ENCODE data around the gene PRDX5. TPM values are rescaled to one million over a fixed set of nuclear protein-coding genes. Genes with fewer than 3 reads are reported as not detected.

Gene PRDX5
- total RNA-seq, 1 experiment from 2014 or later, result 165 TPM

DNA sequence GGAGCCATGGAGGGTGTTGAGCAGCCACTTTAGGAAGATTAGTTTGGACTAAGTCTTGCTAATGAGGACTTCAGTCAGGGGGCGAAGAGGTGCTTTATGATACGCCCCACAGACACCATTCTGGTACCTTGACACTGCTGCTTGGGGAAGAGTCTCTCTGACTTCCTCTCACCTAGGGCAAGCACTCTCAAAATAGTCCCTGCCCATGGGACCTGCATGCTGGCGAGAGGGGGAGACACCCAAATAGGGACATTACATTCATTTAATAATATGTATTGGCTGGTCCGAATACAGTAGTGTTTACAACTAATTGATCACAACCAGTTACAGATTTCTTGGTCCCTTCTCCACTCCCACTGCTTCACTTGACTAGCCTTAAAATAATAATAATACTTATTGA is 22.2 kb upstream of the PRDX5 start:
- H3K4me1 Mint-ChIP-seq (ENCODE audit: low read depth, unreplicated experiment), result peaks cover 18% of the 10 kb centered on the region
- CTCF ChIA-PET, result no interaction called here
- peaks cover 94% of the 10 kb centered on the region for H3K27me3 Mint-ChIP-seq (ENCODE audit: unreplicated experiment)
- H3K27ac Mint-ChIP-seq (ENCODE audit: unreplicated experiment), result no peak overlapping the region
- intact Hi-C loops (cut with micrococcal nuclease; ENCODE audit: unreplicated experiment), result no loop called here
- TF ChIP-seq, protein P1, sequence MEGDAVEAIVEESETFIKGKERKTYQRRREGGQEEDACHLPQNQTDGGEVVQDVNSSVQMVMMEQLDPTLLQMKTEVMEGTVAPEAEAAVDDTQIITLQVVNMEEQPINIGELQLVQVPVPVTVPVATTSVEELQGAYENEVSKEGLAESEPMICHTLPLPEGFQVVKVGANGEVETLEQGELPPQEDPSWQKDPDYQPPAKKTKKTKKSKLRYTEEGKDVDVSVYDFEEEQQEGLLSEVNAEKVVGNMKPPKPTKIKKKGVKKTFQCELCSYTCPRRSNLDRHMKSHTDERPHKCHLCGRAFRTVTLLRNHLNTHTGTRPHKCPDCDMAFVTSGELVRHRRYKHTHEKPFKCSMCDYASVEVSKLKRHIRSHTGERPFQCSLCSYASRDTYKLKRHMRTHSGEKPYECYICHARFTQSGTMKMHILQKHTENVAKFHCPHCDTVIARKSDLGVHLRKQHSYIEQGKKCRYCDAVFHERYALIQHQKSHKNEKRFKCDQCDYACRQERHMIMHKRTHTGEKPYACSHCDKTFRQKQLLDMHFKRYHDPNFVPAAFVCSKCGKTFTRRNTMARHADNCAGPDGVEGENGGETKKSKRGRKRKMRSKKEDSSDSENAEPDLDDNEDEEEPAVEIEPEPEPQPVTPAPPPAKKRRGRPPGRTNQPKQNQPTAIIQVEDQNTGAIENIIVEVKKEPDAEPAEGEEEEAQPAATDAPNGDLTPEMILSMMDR (IDR thresholded peaks at IDR 0.05; ENCODE audit: unreplicated experiment), result no peak
- no peak for DNase-seq
- H3K4me3 Mint-ChIP-seq (ENCODE audit: low read depth, unreplicated experiment), result no peak overlapping the region
- no peaks in the 10 kb centered on the region for H3K9me3 Mint-ChIP-seq (ENCODE audit: low read depth, unreplicated experiment)
- no TSS peak for BruUV-seq (replicated peaks)
- peaks cover 5% of the 10 kb centered on the region for H3K36me3 Mint-ChIP-seq (ENCODE audit: insufficient read depth, unreplicated experiment)

DNA sequence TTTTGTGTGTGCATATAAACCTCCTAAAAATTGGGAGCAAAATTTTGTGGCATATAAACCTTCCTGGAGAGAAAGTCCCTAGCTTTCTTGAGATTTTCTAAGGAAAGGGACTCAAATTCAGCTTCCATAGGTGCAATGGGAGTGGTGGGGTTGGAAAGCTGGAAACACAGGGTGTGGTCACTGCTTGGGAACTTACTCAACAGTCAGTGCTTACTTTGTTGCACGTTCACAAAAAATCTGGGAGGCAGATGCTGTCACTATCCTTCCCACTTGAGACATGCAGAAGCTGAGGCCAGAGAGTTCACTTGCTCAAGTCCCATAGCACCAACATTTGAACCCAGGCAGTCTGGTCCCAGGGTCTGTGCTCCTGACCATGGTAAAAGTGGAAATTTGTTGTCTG is 21.7 kb upstream of the PRDX5 start:
- Mint-ChIP-seq H3K4me3 (ENCODE audit: low read depth, unreplicated experiment) (no peak overlapping the region), H3K9me3 (ENCODE audit: low read depth, unreplicated experiment) (no peaks in the 10 kb centered on the region), H3K4me1 (ENCODE audit: low read depth, unreplicated experiment) (peaks cover 17% of the 10 kb centered on the region), H3K27ac (ENCODE audit: unreplicated experiment) (no peak overlapping the region), H3K36me3 (ENCODE audit: insufficient read depth, unreplicated experiment) (peaks cover 4% of the 10 kb centered on the region), H3K27me3 (ENCODE audit: unreplicated experiment) (peaks cover 93% of the 10 kb centered on the region)
- CTCF ChIA-PET, result no interaction called here
- no TSS peak for BruUV-seq (replicated peaks)
- TF ChIP-seq, protein P1 (IDR thresholded peaks at IDR 0.05; ENCODE audit: unreplicated experiment), result no peak
- intact Hi-C loops (cut with micrococcal nuclease; ENCODE audit: unreplicated experiment), result no loop called here
- no peak for DNase-seq

DNA sequence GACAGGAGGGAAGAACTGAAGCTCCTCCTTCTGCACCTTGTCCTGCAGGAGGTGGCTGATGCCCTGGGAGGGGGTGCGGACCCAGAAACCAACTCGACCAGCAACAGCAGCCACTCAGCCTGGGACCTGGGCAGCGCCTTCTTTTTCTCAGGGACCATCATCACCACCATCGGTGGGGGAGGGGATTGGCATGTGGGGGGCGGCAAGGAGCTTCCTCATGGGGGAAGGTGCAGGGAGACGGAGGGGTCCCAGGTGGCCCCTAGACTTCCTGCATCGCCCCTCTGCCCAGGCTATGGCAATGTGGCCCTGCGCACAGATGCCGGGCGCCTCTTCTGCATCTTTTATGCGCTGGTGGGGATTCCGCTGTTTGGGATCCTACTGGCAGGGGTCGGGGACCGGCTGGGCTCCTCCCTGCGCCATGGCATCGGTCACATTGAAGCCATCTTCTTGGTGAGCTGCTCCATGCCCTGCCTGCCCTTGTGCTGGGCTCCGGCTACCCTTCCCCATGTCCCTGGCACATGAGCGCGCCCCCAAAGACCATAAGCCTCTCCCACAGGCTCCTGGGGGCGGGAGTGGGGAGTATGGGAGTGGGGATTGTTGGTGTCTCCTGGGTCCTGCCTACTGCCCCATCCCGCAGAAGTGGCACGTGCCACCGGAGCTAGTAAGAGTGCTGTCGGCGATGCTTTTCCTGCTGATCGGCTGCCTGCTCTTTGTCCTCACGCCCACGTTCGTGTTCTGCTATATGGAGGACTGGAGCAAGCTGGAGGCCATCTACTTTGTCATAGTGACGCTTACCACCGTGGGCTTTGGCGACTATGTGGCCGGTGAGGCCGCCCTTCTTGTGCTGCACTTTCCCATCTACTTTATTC is 20.9 kb upstream of the PRDX5 start:
- H3K36me3 Mint-ChIP-seq (ENCODE audit: insufficient read depth, unreplicated experiment), result peaks cover 4% of the 10 kb centered on the region
- intact Hi-C loops (cut with micrococcal nuclease; ENCODE audit: unreplicated experiment), result no loop called here
- TF ChIP-seq, protein P1 (IDR thresholded peaks at IDR 0.05; ENCODE audit: unreplicated experiment), result no peak
- H3K9me3 Mint-ChIP-seq (ENCODE audit: low read depth, unreplicated experiment), result no peaks in the 10 kb centered on the region
- no TSS peak for BruUV-seq (replicated peaks)
- no peak overlapping the region for H3K4me3 Mint-ChIP-seq (ENCODE audit: low read depth, unreplicated experiment)
- peaks cover 17% of the 10 kb centered on the region for H3K4me1 Mint-ChIP-seq (ENCODE audit: low read depth, unreplicated experiment)
- H3K27ac Mint-ChIP-seq (ENCODE audit: unreplicated experiment), result no peak overlapping the region
- H3K27me3 Mint-ChIP-seq (ENCODE audit: unreplicated experiment), result peaks cover 89% of the 10 kb centered on the region
- no peak for DNase-seq
- CTCF ChIA-PET, result no interaction called here

DNA sequence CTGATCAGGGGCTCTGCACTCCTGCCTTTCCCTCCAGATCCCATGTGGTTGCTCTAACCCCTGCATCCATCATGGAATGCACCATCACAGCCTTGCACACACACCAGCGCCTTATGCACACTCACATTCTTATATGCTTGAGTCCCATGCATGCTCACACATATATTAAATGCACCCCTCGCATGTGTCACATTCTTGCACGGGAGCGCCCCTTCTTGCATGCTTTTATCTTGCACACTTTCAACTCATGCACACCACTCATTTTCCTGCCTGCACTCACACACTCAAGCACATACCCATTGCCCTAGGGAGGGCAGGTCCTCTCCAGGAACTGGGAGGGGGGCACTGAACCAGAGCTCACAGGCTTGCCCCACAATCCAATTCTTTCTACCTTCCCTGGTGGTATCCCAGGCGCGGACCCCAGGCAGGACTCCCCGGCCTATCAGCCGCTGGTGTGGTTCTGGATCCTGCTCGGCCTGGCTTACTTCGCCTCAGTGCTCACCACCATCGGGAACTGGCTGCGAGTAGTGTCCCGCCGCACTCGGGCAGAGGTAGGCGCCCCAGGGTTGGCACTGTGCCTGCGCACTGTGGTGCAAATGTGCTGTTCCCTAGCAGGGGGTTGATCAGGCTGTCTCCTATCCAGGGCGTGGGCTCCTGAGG is 20.1 kb upstream of the PRDX5 start:
- intact Hi-C loops (cut with micrococcal nuclease; ENCODE audit: unreplicated experiment), result no loop called here
- peaks cover 17% of the 10 kb centered on the region for H3K4me1 Mint-ChIP-seq (ENCODE audit: low read depth, unreplicated experiment)
- BruUV-seq (replicated peaks), result no TSS peak
- H3K4me3 Mint-ChIP-seq (ENCODE audit: low read depth, unreplicated experiment), result no peak overlapping the region
- peaks cover 81% of the 10 kb centered on the region for H3K27me3 Mint-ChIP-seq (ENCODE audit: unreplicated experiment)
- no peaks in the 10 kb centered on the region for H3K9me3 Mint-ChIP-seq (ENCODE audit: low read depth, unreplicated experiment)
- TF ChIP-seq, protein P1 (IDR thresholded peaks at IDR 0.05; ENCODE audit: unreplicated experiment), result no peak
- peaks cover 4% of the 10 kb centered on the region for H3K36me3 Mint-ChIP-seq (ENCODE audit: insufficient read depth, unreplicated experiment)
- no peak overlapping the region for H3K27ac Mint-ChIP-seq (ENCODE audit: unreplicated experiment)
- CTCF ChIA-PET, result no interaction called here
- DNase-seq, result no peak

Measured in Calu3 (cell line).